Right atrium auricular region (tissue), 2 donors: ENCODE results near the gene ERBB4. TPM values are rescaled to one million over a fixed set of nuclear protein-coding genes. Genes with fewer than 3 reads are reported as not detected.

Experiments used
- DNase-seq: peaks from one replicate; pipeline ENCODE4 v3.0.0-alpha.2; 2019; ENCODE audit warnings: low spot score
- H3K27ac ChIP-seq, 2 donors: fragments of 200-600 bp; sonication (generic); 1 replicate in 1 of 2; 2 replicates in 1 of 2; pipeline ENCODE4 v1.5.1; 2016 to 2019
- H3K27me3 ChIP-seq, 2 donors: fragments of 200-600 bp; sonication (generic); one replicate each; pipeline versions ENCODE4 v1.5.1 to v1.6.0; 2017 to 2019
- H3K36me3 ChIP-seq: fragments of 200-600 bp; sonication (generic); one replicate; pipeline ENCODE4 v1.5.1; 2016
- H3K4me1 ChIP-seq, 2 donors: fragments of 200-600 bp; sonication (generic); one replicate each; pipeline versions ENCODE4 v1.5.1 to v1.6.0; 2017 to 2019
- H3K4me3 ChIP-seq, 2 donors: fragments of 200-600 bp; sonication (generic); 1 replicate in 1 of 2; 2 replicates in 1 of 2; pipeline ENCODE4 v1.5.1; 2017 to 2019; ENCODE audit warnings: mild to moderate bottlenecking in 1 of 2, moderate library complexity in 1 of 2
- H3K9me3 ChIP-seq, 2 donors: fragments of 200-600 bp; sonication (generic); one replicate each; pipeline ENCODE4 v1.5.1; 2019
- CTCF ChIP-seq, 2 donors: fragments of 200-600 bp; sonication (generic); IDR thresholded peaks; one replicate each; pipeline ENCODE4 v1.5.1; 2019; ENCODE audit warnings: antibody characterized with exemption in 2 of 2
- total RNA-seq, 2 donors: library from RNA; depleted of rRNA; stranded (reverse); fragments of >200 nt; gene quantifications; one replicate each; pipeline ENCODE4 v1.1.0, GENCODE V29; 2016

ERBB4 gene
- total RNA-seq, 2 donors from 2014 or later: 12.4 to 22.4 TPM

GRCh38 chr2:212344131-212344530 is 194.5 kb downstream of the ERBB4 start:
- no peaks in the 10 kb centered on the region for H3K27me3 ChIP-seq
- H3K4me3 ChIP-seq: no peak overlapping the region
- H3K27ac ChIP-seq: no peak overlapping the region
- no peak for DNase-seq
- no peak for TF ChIP-seq CTCF (IDR thresholded peaks at IDR 0.05)
- H3K9me3 ChIP-seq: no peaks in the 10 kb centered on the region
- H3K36me3 ChIP-seq: no peaks in the 10 kb centered on the region
- no peaks in the 10 kb centered on the region for H3K4me1 ChIP-seq

DNA sequence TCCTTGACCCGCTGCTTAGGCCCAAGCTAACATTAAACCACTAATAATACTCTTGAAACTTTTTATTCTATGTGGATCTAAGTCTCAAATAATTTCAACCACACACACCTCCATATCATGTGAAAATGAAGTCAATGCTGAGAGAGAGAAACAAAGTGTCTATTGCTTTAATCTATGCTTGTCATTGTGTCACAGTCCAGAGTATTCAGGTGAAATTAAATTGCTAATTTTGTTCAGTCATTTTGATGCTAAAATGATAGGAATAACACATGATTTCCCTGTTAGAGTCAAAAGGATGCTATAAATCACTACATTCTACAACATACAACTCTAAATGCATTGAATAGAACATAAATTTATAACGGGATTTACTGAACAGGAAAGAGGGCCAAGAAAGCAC is 195.4 kb downstream of the ERBB4 start:
- no peak overlapping the region for H3K27ac ChIP-seq
- H3K4me3 ChIP-seq: no peak overlapping the region
- H3K27me3 ChIP-seq: no peaks in the 10 kb centered on the region
- H3K36me3 ChIP-seq: no peaks in the 10 kb centered on the region
- TF ChIP-seq CTCF (IDR thresholded peaks at IDR 0.05): no peak
- H3K4me1 ChIP-seq: no peaks in the 10 kb centered on the region
- DNase-seq: no peak
- H3K9me3 ChIP-seq: no peaks in the 10 kb centered on the region

DNA sequence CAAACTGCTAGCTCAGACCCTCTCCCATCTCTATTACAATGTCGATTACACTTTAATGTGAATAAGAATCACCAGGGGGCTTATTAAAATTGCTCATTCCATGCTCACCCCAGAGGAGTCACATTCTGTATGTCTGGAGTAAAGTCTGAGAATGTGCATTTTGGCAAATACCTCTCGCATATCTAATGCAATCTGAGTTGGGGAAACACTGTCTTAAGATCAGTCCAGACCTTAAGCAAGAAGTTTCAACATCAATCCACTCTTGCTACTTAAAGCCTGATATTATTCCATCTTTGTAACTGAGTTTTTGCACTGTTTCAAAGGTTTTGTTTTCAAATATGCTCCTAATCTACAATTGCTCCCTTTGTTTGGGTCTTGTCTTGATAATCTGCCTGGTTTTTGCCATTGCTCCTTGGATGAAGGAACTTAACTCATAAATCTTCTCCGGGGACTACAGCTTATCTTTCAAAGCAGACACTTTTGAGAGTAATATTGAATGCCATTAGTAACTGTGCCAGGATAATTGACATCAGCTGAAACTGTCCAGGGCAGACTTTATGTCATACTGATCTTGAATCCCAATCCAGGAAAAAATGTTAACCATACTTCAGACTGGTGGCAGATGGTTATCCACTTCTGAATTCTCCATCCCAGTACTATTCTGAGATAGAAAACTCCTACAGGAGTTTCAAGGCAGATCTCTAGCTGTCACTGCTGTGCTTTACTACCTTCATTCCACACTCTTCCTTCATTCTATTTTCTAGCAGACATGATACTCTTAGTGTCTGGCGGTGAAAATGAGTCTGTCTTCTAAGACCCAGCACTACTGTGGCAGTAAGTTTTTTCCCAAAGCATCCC is 200.9 kb downstream of the ERBB4 start:
- Histone ChIP-seq H3K4me1 (no peaks in the 10 kb centered on the region), H3K27ac (no peak overlapping the region), H3K4me3 (no peak overlapping the region), H3K27me3 (no peaks in the 10 kb centered on the region), H3K36me3 (no peaks in the 10 kb centered on the region), H3K9me3 (no peaks in the 10 kb centered on the region)
- DNase-seq: no peak
- no peak for TF ChIP-seq CTCF (IDR thresholded peaks at IDR 0.05)

DNA sequence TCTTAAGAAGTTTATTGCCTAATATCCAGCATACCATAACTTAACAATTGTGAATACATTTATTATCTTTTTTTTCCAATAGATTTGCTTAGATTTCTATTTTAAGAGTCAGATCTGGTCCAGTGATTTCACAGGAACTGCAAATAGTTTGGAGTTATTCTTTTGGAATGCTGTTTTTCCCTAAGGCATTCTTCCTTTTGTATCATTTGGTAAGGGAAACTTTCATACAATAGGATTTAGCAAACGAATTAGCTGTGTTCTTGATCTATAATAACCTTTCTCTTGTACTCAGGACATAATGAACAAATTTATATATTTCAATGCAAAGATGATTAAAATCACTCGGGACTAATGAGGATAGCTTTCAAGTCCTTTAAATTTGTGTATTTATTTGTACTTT is 201.6 kb downstream of the ERBB4 start:
- Histone ChIP-seq H3K9me3 (no peaks in the 10 kb centered on the region), H3K27me3 (no peaks in the 10 kb centered on the region), H3K4me3 (no peak overlapping the region), H3K27ac (no peak overlapping the region), H3K36me3 (no peaks in the 10 kb centered on the region), H3K4me1 (no peaks in the 10 kb centered on the region)
- no peak for DNase-seq
- TF ChIP-seq CTCF (IDR thresholded peaks at IDR 0.05): no peak

- H3K27ac ChIP-seq: no peak overlapping the region
- no peak for DNase-seq
Measured at GRCh38 chr2:212330263-212330662, 208.3 kb downstream of the ERBB4 start.

More at GRCh38 chr2:212330263-212330662, 208.3 kb downstream of the ERBB4 start:
- TF ChIP-seq CTCF (IDR thresholded peaks at IDR 0.05): no peak
- no peaks in the 10 kb centered on the region for H3K27me3 ChIP-seq
- no peaks in the 10 kb centered on the region for H3K9me3 ChIP-seq
- no peak overlapping the region for H3K4me3 ChIP-seq
- peaks cover 0 to 10% of the 10 kb centered on the region in 2 donors for H3K4me1 ChIP-seq
- H3K36me3 ChIP-seq: no peaks in the 10 kb centered on the region
